Spleen (tissue), 7 donors: ENCODE data around the gene WDR41.

Experiments used
- CTCF ChIP-seq, 11 experiments: fragments of 200-600 bp in 7 of 11; fragments of 450-650 bp in 4 of 11; sonication (generic) in 4 of 11; IDR thresholded peaks in 8 of 11; conservative IDR thresholded peaks in 3 of 11; 1 replicate in 7 of 11; 2 replicates in 4 of 11; pipeline versions ENCODE4 v1.4.0 to v1.8.0; 2016 to 2021; ENCODE audit warnings: antibody characterized with exemption in 11 of 11, inconsistent platforms in 4 of 11, mild to moderate bottlenecking in 1 of 11
- POLR2A ChIP-seq, 3 donors: fragments of 450-650 bp; IDR thresholded peaks; one replicate each; pipeline ENCODE4 v1.5.1; 2017; ENCODE audit warnings: antibody characterized with exemption in 3 of 3, mild to moderate bottlenecking in 1 of 3
- POLR2AphosphoS5 ChIP-seq, 3 donors: sonication (generic); formaldehyde crosslinking; IDR thresholded peaks; one replicate each; pipeline ENCODE4 v1.5.1; 2017; ENCODE audit warnings: antibody characterized with exemption in 3 of 3
- donor health status: DM: no; HTN: no; CAD: no; lungs with moderate emphysema.
- donor health status: DM: no; HTN: no; CAD: no.
- donor health status: DM: no; HTN: no; CAD: no.

GRCh38 chr5:77418162-77418561, 74.0 kb downstream of the WDR41 start:
- no peak for TF ChIP-seq POLR2AphosphoS5 (IDR thresholded peaks at IDR 0.05)
- no peak for TF ChIP-seq CTCF (IDR thresholded peaks at IDR 0.05 in 8 of 11, conservative IDR thresholded peaks at IDR 0.05 in 3 of 11)
- no peak for TF ChIP-seq POLR2A (IDR thresholded peaks at IDR 0.05)
